ENCODE data around the gene VSTM5.
A peak's percentile ranks its signal among the peaks of the same experiment; 100 is the strongest.
"Not testable (repeated sequence)": the region's sequence is repeated elsewhere in the genome, so short reads cannot be mapped to it uniquely, and the experiment has no call there.

The VSTM5 gene

GRCh38 chr11:93850594-93851018 lies at the start of gene VSTM5:
TSS of gene VSTM5 (minus strand) at chr11:93850618. CDS start at chr11:93850502, 116 bp downstream.
- Mint-ChIP-seq H3K27ac (no peak within 1 kb of the TSS), H3K4me1 (peaks cover 3% of the 10 kb centered on the region), H3K27me3 (peaks cover 14% of the 10 kb centered on the region), H3K4me3 (no peak within 1 kb of the TSS), H3K9me3 (no peaks in the 10 kb centered on the region), H3K36me3 (ENCODE audit: low read depth) (no peaks in the 10 kb centered on the region)
- DNase-seq: no peak
- ATAC-seq: no peak

DNA sequence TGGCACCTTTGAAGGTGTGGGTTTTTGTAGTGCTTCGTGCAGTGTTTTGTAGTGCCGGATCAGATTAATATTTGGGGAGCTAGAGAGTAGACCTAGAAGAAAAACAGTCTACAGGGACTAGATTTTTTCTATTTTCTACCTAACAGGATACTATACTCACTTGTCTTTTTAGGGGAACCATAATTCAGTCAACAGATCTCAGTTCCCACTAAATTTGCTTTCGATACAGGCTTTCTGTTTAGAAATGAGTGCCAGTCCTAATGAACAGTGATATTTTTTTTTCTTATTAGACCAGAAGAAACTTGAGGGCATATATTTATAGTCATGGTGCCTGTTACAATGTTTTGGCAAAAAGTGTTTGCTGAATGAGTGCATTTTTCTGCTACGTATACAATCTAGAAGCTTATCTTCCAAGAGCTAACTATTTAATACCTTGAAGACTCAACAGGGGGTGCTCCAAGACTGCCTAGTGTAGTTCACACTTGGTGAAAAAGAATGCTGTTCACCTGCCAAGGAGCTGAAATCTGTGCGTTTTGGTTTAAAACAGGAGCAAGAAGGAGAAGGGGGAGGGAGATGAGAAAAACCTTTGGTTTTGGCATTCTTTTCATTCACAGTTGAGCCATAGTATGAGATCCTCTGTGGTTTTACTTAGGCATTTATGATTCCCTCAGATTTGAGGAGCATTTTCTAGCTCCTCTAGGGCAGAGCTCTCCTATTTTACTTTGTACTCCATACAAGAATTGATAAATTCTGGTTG lies 44.9 kb upstream of the VSTM5 start:
- no peak overlapping the region for H3K27ac Mint-ChIP-seq
- no peaks in the 10 kb centered on the region for H3K9me3 Mint-ChIP-seq
- no peaks in the 10 kb centered on the region for H3K4me1 Mint-ChIP-seq
- peak; percentile 46 for ATAC-seq
- H3K4me3 Mint-ChIP-seq: no peak overlapping the region
- H3K27me3 Mint-ChIP-seq: peaks cover 46% of the 10 kb centered on the region
- H3K36me3 Mint-ChIP-seq (ENCODE audit: low read depth): no peaks in the 10 kb centered on the region
- DNase-seq: peak; percentile 2

- DNase-seq: no peak
- no peak overlapping the region for H3K4me3 Mint-ChIP-seq
- H3K27me3 Mint-ChIP-seq: peaks cover 34% of the 10 kb centered on the region
- H3K27ac Mint-ChIP-seq: no peak overlapping the region
- H3K4me1 Mint-ChIP-seq: no peaks in the 10 kb centered on the region
- H3K9me3 Mint-ChIP-seq: no peaks in the 10 kb centered on the region
- H3K36me3 Mint-ChIP-seq (ENCODE audit: low read depth): no peaks in the 10 kb centered on the region
- ATAC-seq: no peak
These were observed 40.1 kb upstream of the VSTM5 start for GRCh38 chr11:93890391-93891051.

DNA sequence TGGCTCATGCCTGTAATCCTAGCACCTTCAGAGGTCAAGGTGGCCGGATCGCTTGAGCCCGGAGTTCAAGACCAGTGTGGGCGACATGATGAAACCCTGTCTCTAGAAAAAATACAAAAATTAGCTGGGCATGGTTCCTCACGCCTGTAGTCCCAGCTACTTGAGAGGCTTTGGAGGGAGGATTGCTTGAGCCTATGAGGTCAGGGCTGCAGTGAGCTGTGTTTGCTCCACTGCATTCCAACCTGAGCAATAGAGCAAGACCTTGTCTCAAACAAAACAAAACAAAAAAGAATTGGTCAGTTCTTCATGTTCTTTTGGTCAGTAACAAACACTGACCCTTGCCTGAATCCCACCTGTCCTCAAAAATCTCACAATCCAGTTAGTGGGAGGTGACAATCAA lies 36.7 kb upstream of the VSTM5 start:
- no peak for ATAC-seq
- Mint-ChIP-seq H3K36me3 (ENCODE audit: low read depth) (no peaks in the 10 kb centered on the region), H3K4me1 (no peaks in the 10 kb centered on the region), H3K9me3 (peaks cover 9% of the 10 kb centered on the region), H3K27me3 (peaks cover 15% of the 10 kb centered on the region), H3K4me3 (no peak overlapping the region), H3K27ac (no peak overlapping the region)
- DNase-seq: no peak

GRCh38 chr11:93879114-93879513 lies 28.7 kb upstream of the VSTM5 start:
- DNase-seq; H3K4me1 Mint-ChIP-seq; H3K27ac Mint-ChIP-seq; H3K27me3 Mint-ChIP-seq; H3K36me3 Mint-ChIP-seq (ENCODE audit: low read depth); H3K4me3 Mint-ChIP-seq; ATAC-seq: not testable (repeated sequence)
- H3K9me3 Mint-ChIP-seq: peaks cover 20% of the 10 kb centered on the region

DNA sequence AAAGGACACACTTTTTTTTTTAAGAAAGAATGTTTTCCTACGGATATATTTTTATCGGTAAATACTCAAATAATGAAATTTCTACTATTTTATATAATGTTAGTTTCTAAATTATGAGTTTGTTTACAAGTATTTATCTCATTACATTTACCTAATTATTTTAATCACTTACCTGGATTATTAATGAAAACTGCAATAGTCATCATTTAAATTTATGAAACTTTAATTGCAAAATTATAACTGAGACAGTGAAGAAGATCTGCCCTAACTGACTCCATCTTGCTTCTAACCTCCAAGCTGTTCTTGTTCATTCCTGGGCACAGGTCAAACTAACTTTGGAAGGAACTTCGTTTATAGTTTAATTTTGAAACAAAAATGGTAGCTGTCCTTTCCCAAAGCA lies 25.2 kb upstream of the VSTM5 start:
- Mint-ChIP-seq H3K27me3 (no peaks in the 10 kb centered on the region), H3K4me1 (no peaks in the 10 kb centered on the region), H3K36me3 (ENCODE audit: low read depth) (no peaks in the 10 kb centered on the region), H3K27ac (no peak overlapping the region), H3K4me3 (no peak overlapping the region), H3K9me3 (no peaks in the 10 kb centered on the region)
- no peak for ATAC-seq
- DNase-seq: no peak

GRCh38 chr11:93871526-93871925 lies 21.1 kb upstream of the VSTM5 start:
- Mint-ChIP-seq H3K9me3 (no peaks in the 10 kb centered on the region), H3K4me3 (no peak overlapping the region), H3K27me3 (no peaks in the 10 kb centered on the region), H3K27ac (no peak overlapping the region), H3K4me1 (no peaks in the 10 kb centered on the region), H3K36me3 (ENCODE audit: low read depth) (no peaks in the 10 kb centered on the region)
- no peak for DNase-seq
- no peak for ATAC-seq

GRCh38 chr11:93870616-93871015 lies 20.2 kb upstream of the VSTM5 start:
- Mint-ChIP-seq H3K9me3 (no peaks in the 10 kb centered on the region), H3K4me1 (no peaks in the 10 kb centered on the region), H3K27ac (no peak overlapping the region), H3K4me3 (no peak overlapping the region), H3K27me3 (no peaks in the 10 kb centered on the region), H3K36me3 (ENCODE audit: low read depth) (no peaks in the 10 kb centered on the region)
- ATAC-seq (no peak), DNase-seq (no peak)

DNA sequence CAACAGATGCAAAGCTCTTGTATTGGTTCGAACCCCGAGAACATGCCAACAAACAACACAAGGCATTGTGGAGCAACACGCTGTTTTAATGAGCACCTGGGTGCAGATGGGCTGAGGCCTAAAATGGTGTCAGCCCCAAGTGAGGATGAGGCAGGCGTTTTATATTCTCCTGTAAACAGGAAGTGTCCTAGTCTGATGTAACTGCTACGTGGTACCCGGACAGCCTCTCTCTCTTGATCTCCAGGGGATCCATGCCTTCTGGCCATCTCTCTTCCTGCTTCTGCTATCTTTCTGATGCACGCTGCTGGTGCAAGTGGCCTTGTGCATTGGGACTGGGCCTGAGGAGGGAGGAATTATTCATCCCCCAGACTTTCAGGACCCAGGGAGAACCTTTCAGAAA lies 19.4 kb upstream of the VSTM5 start:
- no peak for DNase-seq
- H3K27ac Mint-ChIP-seq: no peak overlapping the region
- H3K4me1 Mint-ChIP-seq: no peaks in the 10 kb centered on the region
- ATAC-seq: no peak
- no peaks in the 10 kb centered on the region for H3K36me3 Mint-ChIP-seq (ENCODE audit: low read depth)
- H3K9me3 Mint-ChIP-seq: no peaks in the 10 kb centered on the region
- H3K27me3 Mint-ChIP-seq: no peaks in the 10 kb centered on the region
- no peak overlapping the region for H3K4me3 Mint-ChIP-seq

- H3K27me3 Mint-ChIP-seq; H3K36me3 Mint-ChIP-seq (ENCODE audit: low read depth); H3K27ac Mint-ChIP-seq; H3K4me3 Mint-ChIP-seq; DNase-seq; ATAC-seq; H3K4me1 Mint-ChIP-seq; H3K9me3 Mint-ChIP-seq: not testable (repeated sequence)
These were observed 18.0 kb upstream of the VSTM5 start for GRCh38 chr11:93868404-93868803.

GRCh38 chr11:93861808-93862207 lies 11.4 kb upstream of the VSTM5 start:
- Mint-ChIP-seq H3K27me3 (no peaks in the 10 kb centered on the region), H3K4me3 (no peak overlapping the region), H3K9me3 (no peaks in the 10 kb centered on the region), H3K4me1 (no peaks in the 10 kb centered on the region), H3K27ac (no peak overlapping the region), H3K36me3 (ENCODE audit: low read depth) (no peaks in the 10 kb centered on the region)
- DNase-seq: no peak
- no peak for ATAC-seq

DNA sequence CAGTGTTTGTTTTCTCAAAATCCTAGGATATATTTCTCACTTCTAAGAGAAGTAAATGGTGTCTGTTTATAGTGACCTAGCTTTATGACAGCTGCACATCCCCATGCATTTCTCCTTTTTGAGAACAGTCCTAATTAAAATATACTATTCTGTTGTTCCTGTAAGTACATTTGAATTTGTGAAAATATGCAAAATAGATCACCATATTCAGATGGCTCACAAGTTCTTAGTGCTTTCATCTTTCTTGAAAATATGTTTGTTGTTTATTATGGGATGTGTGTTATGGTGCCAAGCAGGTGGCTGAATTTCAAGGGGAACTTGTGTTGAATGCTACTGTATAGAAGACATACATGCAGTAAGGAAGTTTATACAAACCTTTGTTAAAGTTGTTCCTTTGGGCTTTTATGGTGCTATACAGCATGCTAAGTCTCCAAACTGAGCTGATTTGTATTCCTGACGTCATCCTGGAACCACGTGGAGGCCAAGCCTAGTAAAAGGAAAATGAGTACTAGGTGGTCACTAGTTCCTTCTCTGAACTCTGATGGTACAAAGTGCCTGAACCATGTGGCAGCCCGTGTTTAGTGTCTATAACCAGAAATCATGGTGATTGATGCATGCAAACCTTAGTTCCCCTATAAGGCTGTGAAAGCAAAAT lies 7.8 kb upstream of the VSTM5 start:
- DNase-seq (no peak), ATAC-seq (no peak)
- no peaks in the 10 kb centered on the region for H3K4me1 Mint-ChIP-seq
- peaks cover 1% of the 10 kb centered on the region for H3K27me3 Mint-ChIP-seq
- no peak overlapping the region for H3K27ac Mint-ChIP-seq
- no peak overlapping the region for H3K4me3 Mint-ChIP-seq
- no peaks in the 10 kb centered on the region for H3K36me3 Mint-ChIP-seq (ENCODE audit: low read depth)
- H3K9me3 Mint-ChIP-seq: no peaks in the 10 kb centered on the region

- no peak for DNase-seq
- no peak overlapping the region for H3K4me3 Mint-ChIP-seq
- H3K27ac Mint-ChIP-seq: no peak overlapping the region
- H3K9me3 Mint-ChIP-seq: no peaks in the 10 kb centered on the region
- peaks cover 1% of the 10 kb centered on the region for H3K27me3 Mint-ChIP-seq
- no peaks in the 10 kb centered on the region for H3K36me3 Mint-ChIP-seq (ENCODE audit: low read depth)
- no peaks in the 10 kb centered on the region for H3K4me1 Mint-ChIP-seq
- no peak for ATAC-seq
These were observed 7.1 kb upstream of the VSTM5 start for GRCh38 chr11:93857413-93858120.

GRCh38 chr11:93852242-93852641 lies 1.8 kb upstream of the VSTM5 start:
- H3K4me3 Mint-ChIP-seq: no peak overlapping the region
- peaks cover 3% of the 10 kb centered on the region for H3K4me1 Mint-ChIP-seq
- no peaks in the 10 kb centered on the region for H3K36me3 Mint-ChIP-seq (ENCODE audit: low read depth)
- H3K27me3 Mint-ChIP-seq: peaks cover 15% of the 10 kb centered on the region
- no peak overlapping the region for H3K27ac Mint-ChIP-seq
- ATAC-seq: no peak
- DNase-seq: no peak
- H3K9me3 Mint-ChIP-seq: no peaks in the 10 kb centered on the region
